GM19463 (cell line): ENCODE data around the gene IGSF6.

Experiments
- ATAC-seq: cut with Tn5 transposase; IDR thresholded peaks from one replicate; pipeline ENCODE4 v1.9.1; 2021; ENCODE audit warnings: mild to moderate bottlenecking, moderate library complexity; ENCODE audit not compliant: unreplicated experiment

The IGSF6 gene

GRCh38 chr16:21603928-21604327 is 48.5 kb downstream of the IGSF6 start:
- no peak for ATAC-seq

GRCh38 chr16:21602785-21603184 is 49.6 kb downstream of the IGSF6 start:
- no peak for ATAC-seq

GRCh38 chr16:21600031-21600773 is 52.2 kb downstream of the IGSF6 start:
- ATAC-seq = no peak

- ATAC-seq = peak; percentile 92
Measured at GRCh38 chr16:21599122-21600030, 53.0 kb downstream of the IGSF6 start, which contains the start of gene METTL9. TSS of gene METTL9 (plus strand) at chr16:21599577. CDS start at chr16:21599734, 157 bp downstream.

GRCh38 chr16:21598701-21599121 is 53.7 kb downstream of the IGSF6 start:
- no peak for ATAC-seq

- no peak for ATAC-seq
Measured at GRCh38 chr16:21598206-21598605, 54.2 kb downstream of the IGSF6 start.

GRCh38 chr16:21597561-21598030 is 54.8 kb downstream of the IGSF6 start:
- ATAC-seq = no peak

- ATAC-seq = no peak
Measured at GRCh38 chr16:21593530-21594289, 58.7 kb downstream of the IGSF6 start.

- ATAC-seq = no peak
Measured at GRCh38 chr16:21592191-21592590, 60.2 kb downstream of the IGSF6 start.

GRCh38 chr16:21590796-21591195 is 61.6 kb downstream of the IGSF6 start:
- no peak for ATAC-seq

- ATAC-seq = no peak
Measured at GRCh38 chr16:21590287-21590686, 62.1 kb downstream of the IGSF6 start.

- ATAC-seq = no peak
Measured at GRCh38 chr16:21589551-21589950, 62.9 kb downstream of the IGSF6 start.
